ENCODE results near the gene TPSAB1.
"Not testable (repeated sequence)": the region's sequence is repeated elsewhere in the genome, so short reads cannot be mapped to it uniquely, and the experiment has no call there.

DNA sequence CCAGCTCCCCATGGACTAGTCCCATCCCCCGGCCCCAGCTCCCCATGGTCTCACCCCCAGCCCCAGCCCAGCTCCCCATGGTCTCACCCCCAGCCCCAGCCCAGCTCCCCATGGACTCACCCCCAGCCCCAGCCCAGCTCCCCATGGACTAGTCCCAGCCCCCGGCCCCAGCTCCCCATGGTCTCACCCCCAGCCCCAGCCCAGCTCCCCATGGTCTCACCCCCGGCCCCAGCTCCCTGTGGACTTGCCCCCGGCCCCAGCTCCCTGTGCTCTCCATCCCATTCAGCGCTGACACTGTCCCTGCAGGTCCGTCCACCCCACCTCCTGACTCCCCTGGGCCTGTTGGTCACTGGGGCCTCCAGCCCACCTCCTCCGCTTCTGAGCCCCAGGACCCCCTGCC, 9.2 kb upstream of the TPSAB1 start:
- TF ChIP-seq CTCF (IDR thresholded peaks at IDR 0.05; ENCODE audit: insufficient read depth, low read length, poor library complexity, severe bottlenecking); EZH2phosphoT487 (conservative IDR thresholded peaks at IDR 0.05; ENCODE audit: low read length): not testable (repeated sequence)

All from SU-DHL-6 (cell line).